GM03348 (cell line): ENCODE results near the gene STEAP1B.

ENCODE experiments used
- DNase-seq: peaks from one replicate; pipeline ENCODE4 v3.0.0; 2012; ENCODE audit warnings: low spot score

Gene STEAP1B

DNA sequence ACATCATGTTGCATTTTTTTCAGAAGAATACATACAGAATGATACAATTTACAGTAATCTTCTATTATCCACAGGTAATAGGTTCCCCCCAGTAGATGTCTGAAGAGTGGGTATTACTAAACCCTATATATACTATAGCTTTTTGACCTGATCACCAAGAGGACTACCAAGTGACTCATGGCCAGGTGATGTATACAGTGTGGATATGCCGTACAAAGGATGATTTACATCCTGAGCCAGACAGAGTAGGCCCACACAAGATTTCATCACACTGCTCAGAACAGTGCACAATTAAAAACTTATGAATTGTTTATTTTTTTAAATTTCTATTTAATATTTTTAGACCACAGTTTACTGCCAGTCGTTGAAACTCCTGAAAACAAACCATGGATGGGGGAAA lies 70.6 kb downstream of the STEAP1B start:
- DNase-seq, result no peak

DNA sequence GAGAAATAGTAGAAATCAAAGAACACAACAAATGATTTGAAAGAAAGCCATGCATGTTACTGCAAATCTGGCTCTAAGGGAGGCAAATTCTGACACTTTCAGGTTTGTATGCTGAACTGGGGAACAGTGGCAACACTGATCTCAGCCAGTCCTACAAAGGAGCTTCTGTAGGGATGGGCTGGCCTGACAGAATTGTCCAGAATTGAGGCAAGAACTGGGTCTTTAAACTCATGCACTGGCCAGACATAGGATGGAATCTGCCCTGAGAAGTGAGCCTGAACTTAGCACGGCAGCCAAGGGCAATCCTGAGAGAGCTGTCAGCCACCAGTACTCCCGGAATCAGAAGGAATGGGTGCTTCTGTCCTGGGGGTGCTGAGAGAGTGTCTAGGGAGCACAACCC lies 72.1 kb downstream of the STEAP1B start:
- DNase-seq, result no peak

DNA sequence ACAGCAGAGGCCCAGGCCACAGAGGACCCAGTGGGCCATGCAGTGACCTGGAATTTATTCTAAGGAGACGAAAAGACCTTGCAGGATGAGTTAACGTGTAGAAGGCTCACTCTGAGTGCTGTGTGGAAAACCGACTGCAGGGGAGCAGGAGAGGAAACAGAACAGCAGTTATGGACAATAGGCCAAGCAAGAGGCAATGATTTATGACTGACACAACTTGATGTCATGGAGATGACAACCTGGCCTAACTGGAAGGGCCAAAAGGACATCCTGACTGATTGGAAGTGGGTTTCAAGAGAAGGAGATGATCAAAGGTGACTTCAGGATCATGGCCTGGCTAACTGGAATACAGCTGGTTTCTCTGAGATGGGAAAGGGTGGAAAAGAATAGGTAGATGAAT lies 72.9 kb downstream of the STEAP1B start:
- DNase-seq, result no peak

DNA sequence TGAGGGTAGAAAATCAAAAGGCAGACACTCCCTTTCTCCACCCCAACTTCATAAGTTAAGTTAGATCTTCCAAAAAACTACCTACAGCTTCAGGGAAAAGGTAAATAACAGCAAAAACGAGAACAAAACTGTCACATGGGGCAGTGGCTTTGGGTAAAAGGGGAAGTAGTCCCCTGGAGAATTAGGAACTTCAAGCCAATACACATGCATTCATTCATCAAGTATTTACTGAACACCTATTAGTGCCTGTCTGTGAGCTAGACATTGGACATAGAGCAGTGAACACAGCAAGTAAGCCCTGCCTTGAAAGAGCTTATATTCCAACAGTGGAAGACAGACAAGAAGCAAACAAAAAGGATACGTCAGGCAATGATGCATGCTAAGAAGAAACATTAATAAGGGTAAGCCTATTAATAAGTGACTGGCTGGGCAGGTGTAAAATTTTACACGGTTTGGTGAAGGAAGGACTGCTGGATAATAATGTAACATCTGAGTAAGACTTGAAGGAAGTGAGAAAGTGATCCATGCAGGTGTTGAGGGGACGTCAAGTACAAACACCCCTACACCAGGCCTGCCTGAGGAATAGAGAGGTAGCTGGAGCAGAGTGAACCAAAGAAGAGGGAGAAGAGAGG lies 73.4 kb downstream of the STEAP1B start:
- DNase-seq, result no peak

DNA sequence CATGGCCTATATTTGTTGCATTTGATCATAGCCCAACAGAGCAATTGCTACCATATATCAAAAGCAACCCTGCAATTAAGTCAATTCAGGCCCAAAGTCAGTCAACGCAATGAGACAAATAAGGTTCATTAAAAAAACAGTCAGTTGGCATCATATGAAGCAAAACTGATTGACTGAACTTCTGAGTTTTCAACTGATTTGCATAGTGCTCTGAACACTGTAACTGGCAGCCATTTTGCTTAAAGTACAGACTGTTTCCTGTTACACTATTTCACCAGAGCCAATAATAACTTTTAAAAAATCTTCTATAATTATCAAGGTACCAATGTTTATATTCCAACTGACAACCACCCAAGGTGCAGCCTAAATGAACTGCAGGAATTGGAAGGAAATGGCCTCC lies 74.6 kb downstream of the STEAP1B start:
- DNase-seq, result no peak

DNA sequence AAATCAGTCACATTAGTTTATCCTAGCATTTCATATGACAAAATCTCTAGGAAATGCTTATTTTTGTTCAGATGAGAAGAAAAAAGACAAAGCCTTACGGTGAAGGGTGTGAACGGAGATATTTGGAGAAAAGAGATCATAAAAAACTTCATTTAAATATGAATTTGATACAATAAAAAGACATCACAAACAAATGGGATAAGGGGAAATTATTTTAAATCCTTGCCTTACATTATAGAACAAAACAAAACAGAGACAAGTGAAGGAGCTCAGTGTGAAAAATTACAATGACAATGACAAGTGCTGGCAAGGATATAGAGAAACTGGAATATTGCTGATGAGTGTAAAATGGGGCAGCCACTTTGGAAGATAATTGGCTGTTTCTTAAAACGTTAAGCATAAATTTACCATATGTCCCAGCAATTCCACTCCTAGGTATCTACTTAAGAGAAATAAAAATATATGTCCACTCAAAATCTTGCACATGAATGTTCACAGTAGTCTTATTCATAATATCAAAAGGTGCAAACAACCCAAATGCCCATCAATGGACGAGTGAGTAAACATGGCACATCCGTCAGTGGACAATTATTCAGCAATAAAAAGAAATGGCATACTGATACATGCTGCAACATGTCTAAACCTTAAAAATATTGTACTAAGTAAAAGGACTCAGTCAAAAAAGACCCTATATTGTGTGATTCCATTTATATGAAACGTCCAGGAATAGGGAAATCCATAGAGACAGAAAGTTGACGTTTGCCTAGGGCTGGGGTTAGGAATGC lies 77.0 kb downstream of the STEAP1B start:
- DNase-seq, result no peak

DNA sequence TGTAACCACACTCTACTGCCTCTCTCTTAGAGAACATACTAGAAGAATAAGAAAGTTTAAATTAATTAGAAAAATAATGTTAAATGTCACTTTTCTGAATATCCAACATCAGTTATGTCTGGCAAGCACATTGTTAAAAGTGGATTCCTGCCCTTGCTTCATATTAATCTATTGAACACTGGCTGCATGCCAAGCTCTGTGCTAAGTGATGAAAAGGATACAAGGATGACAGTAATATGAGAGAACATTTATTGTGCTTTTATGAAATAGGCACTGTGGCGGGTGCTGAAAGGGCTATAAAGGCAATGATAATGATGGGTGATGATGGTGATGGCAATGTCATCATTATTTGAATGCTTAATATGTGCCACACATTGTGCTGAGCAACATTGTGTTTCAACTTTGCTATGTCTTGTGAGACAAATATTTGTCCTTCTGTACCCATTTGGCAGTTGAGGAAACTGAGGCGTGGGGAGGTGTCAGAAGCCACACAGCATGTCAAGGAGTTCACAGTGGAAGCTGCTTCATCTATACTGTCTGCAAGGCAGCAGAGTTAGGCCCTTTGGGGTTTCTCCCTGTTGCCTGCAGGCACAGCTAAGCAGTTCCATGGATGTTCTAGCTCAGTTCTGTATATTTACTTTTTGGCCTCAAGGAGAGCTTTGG lies 78.9 kb downstream of the STEAP1B start:
- DNase-seq, result no peak

DNA sequence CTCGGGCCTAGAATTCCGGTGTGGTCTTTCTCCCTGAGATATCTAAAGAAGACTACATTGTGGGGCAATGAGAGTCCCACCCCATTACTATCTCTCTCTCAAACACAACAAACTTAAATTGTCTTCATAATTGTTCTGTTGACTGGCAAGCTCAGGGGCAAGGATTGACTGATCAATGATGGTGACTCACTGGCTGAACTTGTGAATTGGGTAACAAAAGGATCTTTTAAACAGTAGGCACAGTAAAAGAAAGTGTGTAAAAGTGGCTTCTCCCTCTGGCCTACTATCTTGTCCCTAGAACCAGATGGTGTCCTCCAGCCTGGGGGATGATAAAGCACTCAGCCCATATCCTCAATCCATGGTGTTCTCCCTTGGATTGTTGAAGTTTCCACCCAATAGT lies 80.0 kb downstream of the STEAP1B start:
- DNase-seq, result no peak

DNA sequence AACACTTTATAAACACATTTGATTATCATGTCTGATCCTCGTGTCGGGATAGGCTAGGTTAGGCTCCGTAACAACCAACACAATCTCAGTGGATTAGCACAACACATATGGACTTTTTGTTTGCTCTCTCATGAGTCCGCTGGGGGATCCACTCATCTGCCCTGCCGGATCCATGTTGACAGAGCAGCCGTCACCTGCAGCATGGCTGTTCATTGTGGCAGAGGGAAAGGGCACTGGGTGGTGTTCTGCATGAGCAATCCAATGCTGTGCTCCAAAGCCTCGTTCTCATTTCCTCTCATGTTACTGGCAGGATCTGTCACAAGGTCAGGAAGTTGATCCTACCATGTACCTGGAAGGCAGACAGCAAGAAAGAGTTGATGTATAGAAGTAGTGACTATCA lies 80.5 kb downstream of the STEAP1B start:
- DNase-seq, result no peak

DNA sequence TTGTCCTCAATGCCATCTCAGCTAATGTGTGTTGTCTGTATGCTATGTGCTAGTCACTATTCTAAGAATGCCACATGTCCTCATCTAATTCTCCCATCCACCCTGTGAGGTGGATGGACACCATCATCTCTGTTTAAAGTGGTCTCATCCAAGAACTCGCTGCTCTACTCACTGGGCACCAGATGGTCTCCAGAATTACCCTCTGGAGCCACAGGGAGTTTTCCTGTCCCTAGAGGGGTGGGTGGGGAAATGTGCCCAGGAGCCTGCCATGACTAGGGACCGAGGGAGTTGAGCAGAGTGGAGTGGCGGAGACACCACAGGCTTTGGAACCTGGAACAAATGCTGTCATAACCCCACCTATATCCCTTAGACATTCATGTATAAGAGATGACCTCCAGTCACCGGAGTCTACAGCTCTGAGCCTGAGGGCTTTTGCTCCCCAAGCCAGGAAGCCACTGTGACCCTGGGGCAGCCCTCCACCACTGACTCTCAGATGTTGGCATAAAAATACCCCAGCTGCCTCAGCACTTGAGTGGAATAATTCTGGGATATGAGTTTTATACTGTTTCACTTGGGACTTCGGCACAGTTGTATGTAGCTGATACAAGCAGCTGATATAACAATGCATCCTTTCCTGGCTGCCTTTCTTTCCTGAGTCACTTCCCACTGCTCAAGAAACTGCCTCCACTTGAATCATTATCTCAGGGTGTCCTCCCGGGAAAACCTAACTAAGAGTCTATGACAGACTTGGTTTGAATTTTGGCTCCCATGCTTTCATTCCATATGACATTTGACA lies 81.5 kb downstream of the STEAP1B start:
- no peak for DNase-seq

DNA sequence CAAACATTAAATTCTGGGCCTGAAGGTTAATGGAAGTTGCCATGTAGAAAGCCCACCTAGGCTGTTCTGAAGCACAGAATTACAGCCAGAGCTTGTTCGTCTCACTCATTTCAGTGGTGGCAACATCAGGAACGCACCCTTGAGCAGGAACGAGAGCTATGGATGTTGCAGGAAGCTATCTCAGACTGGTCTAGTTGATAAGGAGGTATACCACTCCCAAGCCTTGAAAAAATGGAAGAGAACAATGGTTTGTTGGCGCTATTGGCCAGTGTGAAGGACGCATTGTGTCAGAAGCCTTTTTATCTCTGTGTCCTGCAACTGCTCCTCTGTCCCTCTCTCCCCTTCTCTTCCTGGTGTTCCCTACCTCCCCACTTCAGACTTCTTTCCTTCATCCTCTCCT lies 82.1 kb downstream of the STEAP1B start:
- DNase-seq, result no peak

DNA sequence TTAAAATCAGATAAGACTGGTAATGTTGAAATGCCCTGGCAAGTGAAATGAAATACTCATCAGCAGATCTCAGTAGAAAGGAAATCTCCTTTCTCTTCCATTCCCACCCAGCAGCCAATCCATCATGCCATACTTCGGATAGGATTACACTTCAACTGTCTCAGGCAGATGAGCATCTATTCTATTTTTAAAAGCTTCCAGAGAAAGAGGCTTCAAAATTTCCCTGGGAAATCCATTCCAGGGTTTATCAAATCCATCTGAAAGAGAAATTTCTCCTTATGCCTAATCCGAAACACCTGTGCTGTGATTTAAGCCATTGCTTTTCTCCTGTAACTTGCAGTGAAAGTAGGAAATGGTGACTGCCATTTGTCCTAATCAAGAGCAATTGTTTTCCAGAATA lies 82.6 kb downstream of the STEAP1B start:
- DNase-seq, result no peak

DNA sequence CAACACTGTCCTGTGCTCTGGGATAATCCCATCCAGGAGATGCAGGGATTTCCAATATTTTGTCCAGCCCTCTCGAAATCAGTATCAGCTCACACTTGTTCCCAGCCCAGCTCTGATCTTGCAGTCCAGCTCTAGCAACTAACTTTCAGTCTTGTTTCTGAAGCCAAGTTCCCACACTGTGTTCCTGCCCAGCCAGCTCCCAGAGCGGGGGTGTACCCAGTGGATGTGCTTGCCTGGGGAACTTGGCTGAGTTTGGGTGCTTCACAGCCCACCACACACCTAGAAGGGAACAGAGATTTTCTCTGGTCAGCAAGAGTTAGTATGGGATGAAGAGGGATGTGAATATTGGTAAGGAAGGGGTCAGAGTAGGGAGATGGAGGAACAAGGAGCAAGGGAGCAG lies 85.6 kb downstream of the STEAP1B start:
- DNase-seq, result no peak

DNA sequence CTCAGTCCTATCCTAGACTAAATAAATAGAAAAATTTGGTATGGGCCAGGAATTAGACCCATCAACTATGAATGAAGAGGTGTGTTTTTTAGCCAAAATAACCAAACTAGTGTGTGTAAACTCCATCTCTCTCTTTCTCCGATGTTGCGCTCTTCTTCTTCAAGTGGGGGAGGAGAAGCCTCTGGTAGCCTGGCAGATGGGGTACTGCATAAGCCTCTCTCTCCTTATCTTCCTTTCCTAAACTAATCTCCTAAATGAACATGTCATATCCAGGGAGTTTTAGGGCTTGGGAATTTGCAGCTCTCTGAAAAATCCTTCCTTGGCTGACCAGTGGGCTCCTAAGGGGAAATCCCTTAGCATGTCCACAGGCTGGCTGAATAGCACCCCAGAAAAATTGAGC lies 86.8 kb downstream of the STEAP1B start:
- DNase-seq, result no peak

DNA sequence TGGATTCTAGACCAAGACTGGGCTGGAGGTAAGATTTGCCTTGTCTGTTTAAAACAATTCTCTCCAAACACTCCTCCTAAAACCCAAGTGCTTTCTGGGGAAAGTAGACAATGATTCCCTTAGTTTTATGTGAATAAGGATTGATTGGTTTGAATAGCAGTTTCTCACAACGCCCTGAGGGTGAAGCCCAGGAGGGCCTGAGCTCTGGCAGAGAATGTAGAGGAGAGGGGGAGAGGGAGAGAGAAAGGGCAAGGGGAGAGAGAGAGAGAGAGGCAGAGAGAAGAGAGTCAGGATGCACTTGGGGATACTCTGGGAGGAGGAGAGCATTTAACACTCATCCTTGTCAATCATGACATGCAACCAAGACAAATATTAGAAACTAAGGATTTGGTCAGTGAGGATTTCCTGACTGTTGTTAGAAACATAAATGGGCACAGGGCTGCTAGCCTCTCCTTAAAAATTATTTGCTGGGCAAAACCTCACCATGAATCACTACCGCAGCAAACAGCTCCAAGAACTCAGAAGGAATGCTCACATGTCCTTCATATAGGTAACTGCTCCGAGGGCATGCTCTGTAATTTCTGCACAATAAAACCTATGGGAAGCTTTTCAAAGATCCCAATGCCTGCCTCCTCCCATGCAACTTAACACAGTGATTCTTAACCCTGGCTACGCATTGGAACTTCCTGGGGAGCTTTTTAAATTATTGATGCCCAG lies 87.9 kb downstream of the STEAP1B start:
- no peak for DNase-seq

DNA sequence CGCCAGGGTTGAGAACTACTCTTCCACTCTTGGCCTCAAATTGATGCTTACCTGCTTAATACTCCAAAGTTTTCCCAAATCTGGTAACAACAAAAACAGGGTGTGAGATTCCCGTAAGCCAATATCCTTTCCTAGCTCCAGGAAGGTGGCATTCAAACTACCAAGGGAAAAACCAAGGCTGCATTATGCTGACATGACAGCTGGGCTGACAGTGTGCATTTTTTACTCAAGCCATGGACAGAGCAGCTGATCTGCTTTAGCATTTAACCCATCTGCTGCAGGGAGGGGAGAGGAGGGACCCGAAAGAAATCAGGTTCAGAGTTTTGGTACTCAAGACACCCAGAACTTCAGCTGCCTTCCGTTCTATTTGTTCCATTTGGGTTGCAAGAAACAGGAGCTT lies 93.3 kb downstream of the STEAP1B start:
- no peak for DNase-seq

DNA sequence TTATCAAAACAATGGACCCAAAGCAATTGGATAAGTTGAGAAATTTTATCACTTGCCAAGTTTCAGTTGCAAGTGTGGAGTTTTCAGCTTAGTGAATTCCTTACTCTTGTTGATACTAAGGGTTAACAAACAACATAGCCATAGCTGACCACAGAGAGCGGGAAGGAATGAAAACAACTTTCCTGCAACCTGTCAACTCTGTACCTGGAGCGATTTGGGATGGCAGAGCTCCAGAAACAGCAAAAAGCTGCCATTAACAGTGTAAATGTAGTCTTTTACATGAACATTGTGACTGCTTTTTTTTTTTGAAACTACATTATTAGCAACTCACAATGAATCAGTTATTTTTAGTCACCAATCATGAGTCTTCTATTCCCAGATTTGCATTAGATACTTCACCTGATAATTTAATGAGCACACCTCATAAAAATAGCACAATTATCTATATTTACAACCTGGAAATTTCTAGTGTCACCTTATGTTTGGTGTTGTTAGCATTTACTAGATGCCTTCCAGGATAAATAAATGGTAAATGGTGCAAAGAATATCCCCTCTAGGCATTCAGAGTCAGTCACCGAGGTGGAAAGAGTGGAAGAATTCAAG lies 95.5 kb downstream of the STEAP1B start:
- DNase-seq, result no peak

DNA sequence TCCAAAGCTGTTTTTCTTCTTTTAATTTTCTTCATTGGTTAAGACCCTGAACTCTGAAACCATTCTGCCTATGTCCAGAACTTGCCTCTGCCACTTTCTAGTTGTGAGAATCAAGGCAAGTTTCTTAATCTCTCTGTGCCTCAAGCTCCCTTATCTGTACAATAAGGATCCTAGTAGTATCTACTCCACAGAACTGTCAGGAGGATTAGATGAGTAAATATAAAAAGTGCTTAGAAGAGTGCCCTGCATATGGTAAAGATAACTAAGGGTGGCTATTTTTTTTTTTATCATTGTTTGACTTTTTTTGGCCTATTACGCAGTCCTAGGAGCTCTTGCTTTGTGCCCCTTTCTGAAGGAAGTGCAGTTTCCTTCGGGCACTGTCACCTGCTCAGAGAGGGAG lies 96.6 kb downstream of the STEAP1B start:
- no peak for DNase-seq

DNA sequence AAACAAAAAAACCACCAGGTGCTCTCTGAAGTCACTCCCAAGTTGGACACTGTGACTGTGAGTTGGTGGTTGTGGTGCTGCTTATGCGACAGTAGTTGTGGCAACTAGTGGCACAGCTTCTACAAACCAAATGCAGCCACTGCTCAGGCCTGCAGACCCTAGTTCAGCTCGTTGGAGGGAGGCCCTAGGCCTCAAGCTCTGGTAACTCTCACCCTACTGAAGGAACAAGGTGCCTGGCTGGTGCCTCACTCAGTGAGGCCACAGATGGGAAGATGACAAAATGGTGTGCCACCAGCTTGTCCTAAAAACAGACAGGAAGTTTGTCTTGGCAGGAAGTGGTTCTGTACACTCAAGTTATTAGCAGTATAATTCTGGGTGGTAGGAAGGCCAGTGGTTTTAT lies 97.7 kb downstream of the STEAP1B start:
- DNase-seq, result no peak

DNA sequence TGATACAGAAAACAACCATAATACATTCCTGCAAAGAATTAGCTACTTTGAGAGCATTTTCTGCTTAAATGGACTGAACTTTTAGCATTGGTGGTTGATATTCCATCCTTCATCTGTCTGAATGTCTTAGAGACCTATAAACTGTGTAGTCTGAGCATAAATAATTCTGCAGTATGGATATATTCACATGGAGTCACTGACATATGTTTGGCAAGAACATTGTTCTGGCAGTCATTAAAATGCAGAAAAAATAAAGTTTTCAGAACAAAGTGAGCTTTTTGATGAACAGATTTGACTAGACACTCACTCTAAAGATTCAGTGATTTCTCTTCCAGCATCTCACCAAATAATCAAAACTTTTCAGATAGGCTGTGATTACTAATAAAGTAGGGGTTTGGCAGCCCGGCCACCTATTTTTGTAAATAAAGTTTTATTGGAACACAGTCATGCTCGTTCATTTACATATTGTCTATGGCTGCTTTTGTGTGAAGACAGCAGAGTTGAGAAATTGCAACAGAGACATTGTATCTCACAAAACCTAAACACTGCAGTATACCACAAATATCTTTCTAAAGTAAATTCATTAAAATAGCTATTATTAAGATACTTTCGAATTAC lies 98.9 kb downstream of the STEAP1B start:
- no peak for DNase-seq

DNA sequence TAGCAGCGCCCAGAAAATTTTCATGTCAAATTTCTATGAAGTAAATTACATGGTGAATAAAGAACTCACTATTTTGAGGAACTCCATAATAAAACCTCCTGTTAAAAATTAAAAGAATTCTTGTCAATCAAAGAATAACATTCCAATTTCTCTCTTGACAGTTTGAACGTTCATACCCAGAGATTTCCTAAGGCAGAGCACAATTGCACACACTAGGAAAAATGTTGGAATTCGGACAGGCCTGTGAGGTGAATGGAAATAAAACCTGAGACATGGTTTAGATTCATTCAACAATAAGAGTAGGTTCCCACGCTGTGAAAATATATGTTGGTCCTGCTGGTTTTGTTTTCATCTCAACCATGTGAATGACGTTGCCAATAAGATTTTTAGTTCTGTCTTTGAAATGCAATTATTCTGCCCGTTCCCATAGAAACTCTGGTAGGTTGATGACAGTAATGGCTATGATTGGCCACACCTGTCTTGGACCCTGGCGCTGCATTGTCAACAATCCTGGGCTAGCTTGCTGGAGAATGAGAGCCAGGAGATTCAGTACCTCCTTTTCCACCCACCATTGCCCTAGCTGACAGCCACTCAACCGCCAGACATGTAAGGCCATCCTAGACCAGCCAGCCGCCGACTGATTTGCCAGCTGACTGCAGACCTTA lies 99.7 kb downstream of the STEAP1B start:
- DNase-seq, result no peak
